IMR-90 (cell line): ENCODE data around the gene LRRC19. TPM values are rescaled to one million over a fixed set of nuclear protein-coding genes. Genes with fewer than 3 reads are reported as not detected.

Experiments used
- ATAC-seq: fragments of 200-7000 bp; cut with Tn5 transposase; 2 replicates; pipeline ENCODE4 v1.9.1; 2020; ENCODE audit warnings: low read depth, mild to moderate bottlenecking, moderate library complexity
- BruUV-seq: library from RNA; stranded (reverse); fragments of 400-500 nt; replicated peaks from 2 replicates; lab custom pipeline; 2021; lab: Mats Ljungman, UMichigan
- CTCF ChIA-PET: fragments of 300-600 bp; formaldehyde crosslinking; extraction: SDS; loops from one replicate; lab custom pipeline; 2021; ENCODE audit warnings: antibody characterized with exemption; lab: Yijun Ruan, JAX
- POLR2A ChIA-PET: fragments of 300-600 bp; sonication (Branson Sonifier 250); formaldehyde crosslinking; loops from one replicate; lab custom pipeline; 2022; ENCODE audit warnings: antibody characterized with exemption; ENCODE audit not compliant: unreplicated experiment; lab: Charles Lee
- DNase-seq: peaks from one replicate; pipeline ENCODE4 v3.0.0; 2013
- H2AFZ ChIP-seq: replicated peaks from 2 replicates; pipeline ENCODE3; 2013; ENCODE audit warnings: low read length, mild to moderate bottlenecking; ENCODE audit not compliant: poor library complexity
- H2AK5ac ChIP-seq: 2 replicates; pipeline ENCODE4 v1.6.1; 2013; ENCODE audit warnings: low read depth, low read length, inconsistent platforms
- H2AK9ac ChIP-seq: replicated peaks from 2 replicates; pipeline ENCODE3; 2013; ENCODE audit warnings: mild to moderate bottlenecking, low read depth, low read length, moderate library complexity; ENCODE audit not compliant: poor library complexity
- H2BK120ac ChIP-seq: 2 replicates; pipeline ENCODE4 v1.6.1; 2013; ENCODE audit warnings: low read depth, low read length, inconsistent platforms
- H2BK15ac ChIP-seq: 3 replicates; pipeline ENCODE4 v1.6.1; 2013; ENCODE audit warnings: low read depth, low read length, inconsistent platforms
- H2BK20ac ChIP-seq: 2 replicates; pipeline ENCODE4 v1.6.1; 2013; ENCODE audit warnings: low read depth, mild to moderate bottlenecking, inconsistent platforms, low read length, moderate library complexity
- H2BK5ac ChIP-seq: 2 replicates; pipeline ENCODE4 v1.6.1; 2013; ENCODE audit warnings: mild to moderate bottlenecking, low read depth, low read length, inconsistent platforms; ENCODE audit not compliant: poor library complexity, severe bottlenecking
- H3K14ac ChIP-seq: replicated peaks from 2 replicates; pipeline ENCODE4 v1.6.1; 2013; ENCODE audit warnings: low read depth, low read length, inconsistent platforms
- H3K18ac ChIP-seq: 2 replicates; pipeline ENCODE4 v1.6.1; 2013; ENCODE audit warnings: low read depth, low read length, control low read depth
- H3K23ac ChIP-seq: 2 replicates; pipeline ENCODE4 v1.6.1; 2013; ENCODE audit warnings: low read depth, low read length, inconsistent platforms
- H3K27ac ChIP-seq: 2 replicates; pipeline ENCODE4 v1.5.1; 2013; ENCODE audit warnings: mild to moderate bottlenecking, control low read depth, low read length; ENCODE audit not compliant: insufficient read depth
- H3K27me3 ChIP-seq: 2 replicates; pipeline ENCODE4 v1.6.1; 2013; ENCODE audit warnings: low read length; ENCODE audit not compliant: control insufficient read depth, insufficient read depth
- H3K36me3 ChIP-seq: 2 replicates; pipeline ENCODE4 v1.6.1; 2013; ENCODE audit warnings: low read length, mixed read lengths; ENCODE audit not compliant: control insufficient read depth, insufficient read depth
- H3K4ac ChIP-seq: 2 replicates; pipeline ENCODE4 v1.6.1; 2013; ENCODE audit warnings: low read depth, low read length, inconsistent platforms
- H3K4me1 ChIP-seq: 2 replicates; pipeline ENCODE4 v1.6.1; 2013; ENCODE audit warnings: low read length, mixed read lengths; ENCODE audit not compliant: control insufficient read depth, insufficient read depth
- H3K4me2 ChIP-seq: 2 replicates; pipeline ENCODE4 v1.6.1; 2013; ENCODE audit warnings: low read depth, mild to moderate bottlenecking, control low read depth, low read length, moderate library complexity
- H3K4me3 ChIP-seq: 2 replicates; pipeline ENCODE4 v1.5.1; 2013; ENCODE audit warnings: low read depth, mild to moderate bottlenecking, control low read depth, low read length, moderate library complexity; ENCODE audit not compliant: insufficient read depth
- H3K56ac ChIP-seq: 2 replicates; pipeline ENCODE4 v1.6.1; 2013; ENCODE audit warnings: low read length, inconsistent platforms; ENCODE audit not compliant: insufficient read depth; ENCODE audit errors: extremely low read depth
- H3K79me1 ChIP-seq, 2 experiments: 2 replicates each; pipeline ENCODE4 v1.6.1; 2013; ENCODE audit warnings: low read length in 2 of 2, inconsistent platforms in 1 of 2, low read depth in 1 of 2
- H3K9ac ChIP-seq: 2 replicates; pipeline ENCODE4 v1.6.1; 2013; ENCODE audit warnings: low read depth, low read length, control low read depth
- H3K9me1 ChIP-seq: 2 replicates; pipeline ENCODE4 v1.6.1; 2013; ENCODE audit warnings: low read length, inconsistent platforms; ENCODE audit not compliant: insufficient read depth
- H3K9me3 ChIP-seq: 2 replicates; pipeline ENCODE4 v1.6.1; 2013; ENCODE audit warnings: low read length; ENCODE audit not compliant: control insufficient read depth, insufficient read depth
- H4K20me1 ChIP-seq: 2 replicates; pipeline ENCODE4 v1.6.1; 2013; ENCODE audit warnings: low read length, inconsistent platforms; ENCODE audit not compliant: insufficient read depth
- H4K5ac ChIP-seq: 2 replicates; pipeline ENCODE4 v1.6.1; 2013; ENCODE audit warnings: mild to moderate bottlenecking, low read depth, low read length, control low read depth
- H4K8ac ChIP-seq, 2 experiments: 2 replicates each; pipeline ENCODE4 v1.6.1; 2013; ENCODE audit warnings: low read depth in 2 of 2, low read length in 2 of 2, control low read depth in 1 of 2, inconsistent platforms in 1 of 2
- H4K91ac ChIP-seq: 2 replicates; pipeline ENCODE4 v1.6.1; 2013; ENCODE audit warnings: low read depth, low read length, inconsistent platforms; ENCODE audit not compliant: insufficient read depth
- CEBPB ChIP-seq: IDR thresholded peaks from 2 replicates; pipeline ENCODE4 v1.6.1; 2012; ENCODE audit warnings: low read depth, low read length, improper control_type of control experiment
- CHD1 ChIP-seq: IDR thresholded peaks from 2 replicates; pipeline ENCODE4 v1.6.1; 2012; ENCODE audit warnings: low read depth, low read length, improper control_type of control experiment
- RCOR1 ChIP-seq: IDR thresholded peaks from 2 replicates; pipeline ENCODE4 v1.6.1; 2012; ENCODE audit warnings: mild to moderate bottlenecking, low read length, improper control_type of control experiment; ENCODE audit not compliant: insufficient replicate concordance
- RFX5 ChIP-seq: IDR thresholded peaks from 2 replicates; pipeline ENCODE4 v1.8.0; 2012; ENCODE audit warnings: low read depth, mild to moderate bottlenecking, low read length, moderate library complexity
- WGBS, 2 experiments: methylation state at CpG; one replicate each; pipeline versions ENCODE4 v1.1.5 to v1.1.7; 2013; ENCODE audit warnings: missing lambda C conversion rate in 2 of 2; ENCODE audit not compliant: insufficient read length in 1 of 2; ENCODE audit errors: extremely low coverage in 2 of 2; 5-methylcytosine and 5-hydroxymethylcytosine counted together
- dilution Hi-C: fragments of 300-500 bp; cut with HindIII; formaldehyde crosslinking; loops from one replicate; pipeline ENCODE4 v1.14.3; 2018; ENCODE audit warnings: low sequenced_read_pairs; ENCODE audit not compliant: unreplicated experiment
- in situ Hi-C: fragments of 300-500 bp; cut with MboI; formaldehyde crosslinking; loops from 3 replicates; pipeline ENCODE4 v1.14.3; 2019; ENCODE audit warnings: low sequenced_read_pairs, inconsistent platforms, mixed read lengths
- intact Hi-C: fragments of 100-400 bp; cut with micrococcal nuclease; formaldehyde crosslinking; loops from 2 replicates; pipeline ENCODE4 v1.10.0; 2022
- polyA plus RNA-seq, 3 experiments: library from polyadenylated mRNA; depleted of rRNA; stranded (reverse); fragments of >200 nt; gene quantifications; 2 replicates each; pipeline ENCODE4 v1.2.3, GENCODE V29; 2012; ENCODE audit warnings: low replicate concordance in 1 of 3
- total RNA-seq: library from RNA; depleted of rRNA; stranded (reverse); fragments of >200 nt; gene quantifications from 2 replicates; pipeline ENCODE4 v1.2.3, GENCODE V29; 2012
- TF ChIP-seq, protein P1 (sequence below): fragments of 150-350 bp; IDR thresholded peaks from 2 replicates; pipeline ENCODE4 v1.6.1; 2016; ENCODE audit warnings: low read depth, mild to moderate bottlenecking, low read length, moderate library complexity, borderline replicate concordance

The LRRC19 gene
- total and polyA plus RNA-seq, 2 of the 4 experiments (the other 2 are of a cell fraction), result not detected

DNA sequence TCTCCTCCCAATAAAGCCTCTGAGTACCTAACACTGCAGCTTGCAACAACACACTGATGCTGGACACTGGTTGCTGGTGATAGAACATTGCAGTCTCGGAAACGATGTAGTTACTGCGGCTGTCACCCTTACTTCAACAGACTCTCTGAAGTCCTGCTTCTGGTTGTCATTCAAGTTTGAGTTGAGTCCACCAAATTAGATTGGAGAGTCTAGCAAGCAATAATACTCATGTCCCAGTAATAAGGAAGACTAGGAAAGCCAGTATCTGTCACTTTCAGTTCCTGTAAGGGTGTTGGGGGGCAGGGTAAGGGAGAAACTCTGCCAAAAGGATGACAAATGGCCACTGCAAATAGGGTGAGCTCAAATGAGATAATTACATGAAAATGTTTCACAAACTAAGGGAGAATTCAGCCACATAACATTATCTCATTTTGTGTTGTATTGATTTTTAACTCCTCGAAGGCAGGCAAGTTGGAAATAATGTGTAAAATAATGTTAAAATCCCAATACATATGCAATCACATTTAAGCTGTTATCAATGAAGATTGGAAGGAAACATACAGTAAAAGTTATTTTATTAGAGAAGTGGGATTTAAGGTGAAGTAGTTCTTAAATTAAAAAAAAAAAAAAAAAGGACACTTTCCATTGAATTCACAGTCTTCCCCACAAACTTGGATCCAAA is 50.1 kb downstream of the LRRC19 start (continued):
- no peak for TF ChIP-seq RCOR1
- TF ChIP-seq CEBPB, result no peak

DNA sequence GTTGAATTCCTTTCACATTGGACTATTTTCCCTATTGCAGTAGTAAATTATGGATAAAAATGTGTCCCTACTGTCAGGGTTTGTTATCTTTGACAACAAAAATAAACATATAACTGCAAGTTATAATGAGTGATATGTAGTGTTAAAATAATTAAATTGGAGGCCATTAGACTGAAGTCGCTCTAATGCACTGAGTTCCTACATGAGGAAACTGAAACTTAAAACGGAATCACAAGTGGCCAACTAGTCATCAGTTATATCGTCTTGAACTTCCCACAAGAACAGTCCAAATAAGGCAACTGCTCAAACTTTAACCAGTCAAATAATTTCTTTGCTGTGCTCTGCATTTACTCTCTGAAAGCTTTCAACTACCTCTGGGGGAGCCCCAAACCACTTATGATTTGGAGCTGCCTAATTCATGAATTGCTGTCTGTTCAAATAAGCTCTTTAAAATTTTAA is 51.4 kb downstream of the LRRC19 start:
- Histone ChIP-seq H2AFZ (no peak overlapping the region), H2AK9ac (no peak overlapping the region), H3K56ac (no peak overlapping the region), H3K27ac (no peak overlapping the region), H4K20me1 (no peaks in the 10 kb centered on the region), H3K4me3 (no peak overlapping the region), H2BK20ac (no peak overlapping the region), H3K4me1 (no peaks in the 10 kb centered on the region), H2BK15ac (no peak overlapping the region), H3K4ac (no peak overlapping the region), H4K8ac (no peak overlapping the region; a peak in 1 of 4 replicates), H3K14ac (no peak overlapping the region), H3K36me3 (no peaks in the 10 kb centered on the region), H3K18ac (no peak overlapping the region), H3K79me1 (peaks cover 10 to 18% of the 10 kb centered on the region in 2 experiments; a peak in 3 of 4 replicates), H2BK5ac (no peak overlapping the region), H3K9ac (no peak overlapping the region), H3K27me3 (no peaks in the 10 kb centered on the region), H3K23ac (no peak overlapping the region), H3K9me1 (peaks cover 4% of the 10 kb centered on the region), H4K91ac (no peak overlapping the region), H4K5ac (no peak overlapping the region), H2BK120ac (no peak overlapping the region), H3K4me2 (no peak overlapping the region), H3K9me3 (no peaks in the 10 kb centered on the region), H2AK5ac (no peak overlapping the region)
- DNase-seq (peak; percentile 23), ATAC-seq (no peak)
- in situ Hi-C loops, result no loop called here
- WGBS, 2 experiments, result 80% methylated on average over 1 of the region's 3 CpGs; no CpG with 5 or more reads in 1 of the 2 experiments
- dilution Hi-C loops, result no loop called here
- no TSS peak for BruUV-seq
- no peak for TF ChIP-seq CHD1
- TF ChIP-seq RCOR1, result no peak
- TF ChIP-seq, protein P1, sequence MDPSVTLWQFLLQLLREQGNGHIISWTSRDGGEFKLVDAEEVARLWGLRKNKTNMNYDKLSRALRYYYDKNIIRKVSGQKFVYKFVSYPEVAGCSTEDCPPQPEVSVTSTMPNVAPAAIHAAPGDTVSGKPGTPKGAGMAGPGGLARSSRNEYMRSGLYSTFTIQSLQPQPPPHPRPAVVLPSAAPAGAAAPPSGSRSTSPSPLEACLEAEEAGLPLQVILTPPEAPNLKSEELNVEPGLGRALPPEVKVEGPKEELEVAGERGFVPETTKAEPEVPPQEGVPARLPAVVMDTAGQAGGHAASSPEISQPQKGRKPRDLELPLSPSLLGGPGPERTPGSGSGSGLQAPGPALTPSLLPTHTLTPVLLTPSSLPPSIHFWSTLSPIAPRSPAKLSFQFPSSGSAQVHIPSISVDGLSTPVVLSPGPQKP, result no peak
- no peak for TF ChIP-seq RFX5
- intact Hi-C loops, result no loop called here
- ChIA-PET POLR2A (no interaction called here), CTCF (interaction anchor here (1.2 kb wide), 1 partner anchor 15 kb away, joined by 3 read pairs; no protein-coding TSS in a partner anchor)
